Brain pericyte (primary cell): ENCODE data around the gene HOXC4.
"Not testable (repeated sequence)": the region's sequence is repeated elsewhere in the genome, so short reads cannot be mapped to it uniquely, and the experiment has no call there.

Experiments used
- DNase-seq: peaks from one replicate; pipeline ENCODE4 v3.0.0-alpha.2; 2012; ENCODE audit warnings: low read depth, low spot score

Gene HOXC4

DNA sequence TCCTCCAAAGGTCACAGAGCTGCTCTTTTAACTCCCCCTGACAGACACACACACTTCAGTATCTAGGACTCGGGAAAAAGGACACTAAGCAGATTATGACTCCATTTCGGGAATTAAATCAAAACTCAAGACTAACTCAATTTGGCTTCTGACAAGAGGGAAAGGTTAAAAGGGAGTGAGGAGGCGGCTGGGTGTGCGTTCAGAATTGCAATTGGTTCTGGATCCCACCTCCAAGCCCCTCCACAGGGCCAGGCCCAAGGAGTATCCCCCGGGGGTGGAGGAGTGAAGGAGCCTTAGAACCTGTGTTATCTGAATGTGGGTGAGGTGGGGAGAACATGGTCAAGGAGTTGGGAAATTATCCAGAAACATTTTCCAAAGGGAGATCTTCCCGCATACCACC is 35.8 kb downstream of the HOXC4 start:
- DNase-seq, result not testable (repeated sequence)

DNA sequence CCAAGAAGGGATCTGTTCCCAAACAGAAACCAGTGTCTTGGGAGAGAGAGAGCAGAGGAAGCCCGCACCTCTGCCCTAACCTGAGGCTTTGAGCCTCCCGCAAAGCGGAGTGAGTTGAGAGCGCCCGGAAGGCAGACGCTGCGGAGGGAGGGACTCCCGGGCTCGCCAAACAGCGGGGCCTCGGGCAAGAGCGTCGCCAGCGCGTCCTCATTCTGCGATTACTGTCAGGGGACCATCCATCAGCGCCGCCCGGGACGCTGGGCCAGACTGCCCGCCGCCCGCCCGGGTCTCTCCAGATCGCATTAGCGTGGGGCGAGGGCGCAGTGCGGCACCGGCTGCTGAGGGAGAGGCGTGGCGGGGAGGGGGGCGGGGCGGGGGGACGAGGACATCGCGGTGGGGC is 36.7 kb downstream of the HOXC4 start:
- DNase-seq, result not testable (repeated sequence)

DNA sequence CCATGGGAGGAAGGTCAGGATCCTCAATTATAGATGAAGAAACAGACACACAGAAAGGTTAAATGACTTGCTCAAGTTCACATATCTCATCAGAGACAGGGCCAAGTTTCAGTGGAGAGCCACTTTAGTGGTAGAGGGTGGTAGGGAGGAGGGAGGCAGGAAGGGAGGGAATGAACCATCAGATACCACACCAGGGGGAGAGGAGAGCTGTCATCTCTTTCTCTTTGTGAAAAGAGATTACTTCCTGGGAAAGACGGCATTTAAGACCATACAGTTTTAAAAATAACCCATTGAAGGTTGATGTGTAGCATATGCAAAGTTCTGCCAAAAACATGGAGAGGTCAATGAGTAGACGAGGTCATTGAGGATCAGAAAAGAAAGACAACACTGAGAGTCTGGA is 39.3 kb downstream of the HOXC4 start:
- not testable (repeated sequence) for DNase-seq

DNA sequence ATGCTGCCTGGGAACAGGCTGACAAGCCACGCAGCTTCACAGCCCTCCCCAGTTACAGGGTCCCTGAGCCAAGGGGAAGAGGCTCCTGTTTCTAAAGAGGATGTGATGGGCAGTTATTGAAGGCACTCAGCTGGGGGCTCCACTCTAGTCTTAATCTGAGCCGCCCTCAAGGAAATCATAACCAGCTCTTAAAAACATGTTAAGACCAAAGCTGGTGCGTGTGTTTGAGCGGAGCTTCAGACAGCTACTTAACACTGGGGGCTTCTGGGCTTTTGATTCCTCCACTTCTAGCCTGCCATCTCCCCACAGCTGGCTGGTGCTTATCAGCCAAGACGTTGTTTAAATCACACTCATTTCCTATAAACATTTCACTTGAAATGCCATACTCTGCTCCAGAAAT is 42.3 kb downstream of the HOXC4 start:
- not testable (repeated sequence) for DNase-seq

DNA sequence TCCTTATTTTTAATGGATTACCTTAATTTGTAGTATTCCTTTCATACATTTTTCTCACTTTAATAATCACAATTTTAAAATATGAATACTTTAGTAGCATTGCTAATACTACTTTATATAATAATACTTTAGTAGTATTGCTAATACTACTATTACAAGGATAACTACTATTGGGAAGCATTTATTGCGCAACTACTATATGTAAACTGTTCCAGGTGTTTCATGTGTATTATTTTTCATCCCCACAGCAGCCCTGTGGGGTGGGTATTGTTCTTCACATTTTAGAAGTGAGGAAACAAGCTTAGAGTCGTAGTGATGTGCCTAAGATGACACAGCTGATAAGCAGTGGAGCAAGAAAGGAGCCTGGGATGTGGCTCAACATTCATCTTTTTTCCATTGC is 45.0 kb downstream of the HOXC4 start:
- DNase-seq, result not testable (repeated sequence)

DNA sequence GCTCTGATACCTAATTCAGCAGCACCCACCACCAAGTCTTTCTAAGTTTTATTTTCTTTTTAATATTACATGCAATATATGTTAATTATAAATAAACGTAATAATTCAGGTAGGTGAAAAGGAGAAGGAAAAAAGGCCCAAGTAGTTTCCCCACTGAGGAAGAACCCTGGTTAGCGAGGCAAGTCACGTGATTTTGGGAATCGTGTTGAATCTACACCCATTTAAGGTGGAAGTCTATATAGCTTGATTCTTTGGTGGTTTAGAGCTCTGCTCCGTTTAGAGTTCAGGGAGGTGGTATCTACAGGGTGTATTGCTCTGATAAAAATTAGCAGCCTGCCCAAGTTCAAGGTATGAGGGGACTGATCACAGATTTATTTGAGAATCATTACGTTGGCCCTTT is 47.0 kb downstream of the HOXC4 start:
- DNase-seq, result not testable (repeated sequence)

DNA sequence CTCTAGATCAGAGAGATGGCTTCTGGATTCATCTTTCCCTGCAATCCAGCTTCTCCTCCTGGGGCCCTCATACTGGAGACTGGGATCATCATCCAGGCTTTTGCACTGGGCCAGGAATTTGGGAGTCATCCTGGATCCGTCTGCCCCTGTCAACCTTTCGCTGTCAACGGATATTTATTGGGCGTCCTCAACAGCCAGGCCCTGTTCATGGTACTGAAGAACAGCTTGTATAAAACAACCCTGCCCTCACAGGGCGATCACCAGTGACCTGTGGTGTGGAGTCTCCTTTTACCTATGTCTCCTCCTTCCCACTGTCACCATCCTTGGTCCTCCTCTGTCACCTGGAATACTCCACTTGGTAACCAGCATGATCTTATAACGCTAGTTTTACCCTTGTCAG is 48.6 kb downstream of the HOXC4 start:
- DNase-seq, result not testable (repeated sequence)

DNA sequence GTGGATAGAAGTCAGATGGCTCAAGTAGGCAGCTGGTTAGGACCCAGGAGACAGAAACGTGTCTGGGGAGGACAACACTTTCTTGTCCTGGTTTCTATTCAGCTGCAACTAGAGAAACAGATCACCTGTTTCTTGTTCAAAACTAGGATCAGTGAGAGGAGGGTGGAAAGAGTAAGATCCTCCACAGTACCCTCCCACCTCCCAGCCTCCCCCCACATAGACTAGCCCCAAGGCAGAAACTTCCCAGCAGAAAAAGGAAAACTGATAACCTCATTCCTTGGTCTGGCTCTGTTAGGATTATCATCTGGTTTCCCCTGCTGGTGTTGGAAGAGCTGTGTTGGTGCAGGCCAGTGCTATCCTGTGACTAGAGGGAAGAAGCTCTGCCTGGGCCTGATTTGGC is 50.2 kb downstream of the HOXC4 start:
- not testable (repeated sequence) for DNase-seq
